Right cardiac atrium (tissue), 5 donors: Measurements from ENCODE around the gene MANSC4. TPM values are rescaled to one million over a fixed set of nuclear protein-coding genes. Genes with fewer than 3 reads are reported as not detected.
A peak's percentile ranks its signal among the peaks of the same experiment; 100 is the strongest.
"Not testable (repeated sequence)": the region's sequence is repeated elsewhere in the genome, so short reads cannot be mapped to it uniquely, and the experiment has no call there.

Source experiments
- ATAC-seq, 2 donors: fragments of 200-7000 bp; cut with Tn5 transposase; one replicate each; pipeline versions ENCODE4 v1.8.0 to v1.9.1; 2020; ENCODE audit warnings: moderate library complexity in 2 of 2, mild to moderate bottlenecking in 1 of 2
- DNase-seq, 3 donors: peaks; one replicate each; pipeline ENCODE4 v3.0.0-alpha.2; 2020
- H3K27ac ChIP-seq: one replicate; pipeline ENCODE4 v1.5.1; 2013; ENCODE audit warnings: mild to moderate bottlenecking, low read length, control low read depth, moderate library complexity
- H3K27me3 ChIP-seq: one replicate; pipeline ENCODE4 v1.6.1; 2013; ENCODE audit not compliant: control insufficient read depth, insufficient read depth
- H3K4me1 ChIP-seq: one replicate; pipeline ENCODE4 v1.6.1; 2013; ENCODE audit warnings: low read length; ENCODE audit not compliant: control insufficient read depth, insufficient read depth
- H3K4me3 ChIP-seq: one replicate; pipeline ENCODE4 v1.5.1; 2013; ENCODE audit warnings: low read length, control low read depth
- H3K9me3 ChIP-seq: one replicate; pipeline ENCODE4 v1.6.1; 2013; ENCODE audit warnings: low read length; ENCODE audit not compliant: control insufficient read depth
- WGBS: extraction: QIAGEN DNeasy Blood & Tissue Kit; methylation state at CpG from one replicate; pipeline ENCODE4 v1.1.7; 2013; 5-methylcytosine and 5-hydroxymethylcytosine counted together
- intact Hi-C, 4 donors: fragments of 100-400 bp; cut with DNase I; formaldehyde crosslinking; loops; one replicate each; pipeline versions ENCODE4 v1.11.0 to v1.14.0; 2022 to 2023
- polyA plus RNA-seq: library from polyadenylated mRNA; stranded (reverse); fragments of 200-250 nt; gene quantifications from one replicate; pipeline ENCODE4 v1.2.3, GENCODE V29; 2013
- total RNA-seq, 4 donors: library from RNA; stranded (reverse); fragmentation: NEBNext Ultra II Directional; extraction: Animal tissue kit (Norgen Biotek cat#: 25700); gene quantifications; one replicate each; pipeline ENCODE4 v1.2.1, GENCODE V29; 2021
- donor health status: healthy with polysubstance abuse.
- donor health status: DM: no; HTN: yes; CAD: no.
- donor health status: DM: no; HTN: no; CAD: no.
- donor health status: DM: no; HTN: yes; CAD: no; lungs with severe emphysema.
- donor health status: DM: yes; HTN: yes; CAD: no.

The MANSC4 gene
- total and polyA plus RNA-seq, 5 donors = not detected

DNA sequence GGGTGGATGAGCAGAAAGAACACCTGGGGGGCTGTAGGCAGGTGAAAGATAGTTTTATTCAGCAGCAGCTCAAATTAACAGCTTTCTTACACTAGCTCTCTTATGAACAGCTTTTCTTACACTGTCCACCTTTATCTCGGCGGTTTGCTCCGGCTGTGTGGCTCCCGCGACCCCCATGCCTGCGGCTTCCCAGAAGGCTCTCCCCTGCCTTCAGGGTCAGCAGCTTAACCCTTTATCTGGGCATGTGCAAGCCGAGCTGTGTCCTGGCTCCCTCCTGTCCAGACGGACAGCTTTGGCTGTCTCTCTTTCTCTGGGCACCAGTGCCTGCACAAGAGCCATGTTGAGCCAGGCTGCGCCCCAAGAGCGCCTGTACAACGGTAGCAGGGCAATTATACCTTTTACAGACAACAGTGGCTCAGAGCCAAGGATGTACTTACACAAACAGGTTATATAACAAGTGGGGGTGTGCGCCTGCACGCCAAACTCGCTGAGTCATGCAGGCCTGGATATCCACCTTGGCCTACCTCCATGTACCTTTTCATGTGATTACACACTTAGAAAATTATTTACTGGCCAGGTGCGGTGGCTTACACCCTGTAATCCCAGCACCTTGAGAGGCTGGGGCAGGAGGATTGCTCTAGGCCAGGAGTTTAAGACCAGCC, 28.5 kb downstream of the MANSC4 start:
- Histone ChIP-seq H3K27me3 (no peaks in the 10 kb centered on the region), H3K27ac (no peak overlapping the region), H3K4me3 (no peak overlapping the region), H3K4me1 (no peaks in the 10 kb centered on the region), H3K9me3 (no peaks in the 10 kb centered on the region)
- no peak for DNase-seq
- WGBS = 84% methylated on average over 15 of the region's 15 CpGs
- ATAC-seq = no peak
- intact Hi-C loops = no loop called here

- Histone ChIP-seq H3K4me1 (no peaks in the 10 kb centered on the region), H3K27ac (no peak overlapping the region), H3K4me3 (no peak overlapping the region), H3K27me3 (no peaks in the 10 kb centered on the region), H3K9me3 (no peaks in the 10 kb centered on the region)
- intact Hi-C loops = no loop called here
- ATAC-seq (peak in 1 of 2 donors; percentile 50), DNase-seq (no peak)
- WGBS = 89% methylated on average over 3 of the region's 3 CpGs
Measured at GRCh38 chr12:27747111-27747820, 32.8 kb downstream of the MANSC4 start.

DNA sequence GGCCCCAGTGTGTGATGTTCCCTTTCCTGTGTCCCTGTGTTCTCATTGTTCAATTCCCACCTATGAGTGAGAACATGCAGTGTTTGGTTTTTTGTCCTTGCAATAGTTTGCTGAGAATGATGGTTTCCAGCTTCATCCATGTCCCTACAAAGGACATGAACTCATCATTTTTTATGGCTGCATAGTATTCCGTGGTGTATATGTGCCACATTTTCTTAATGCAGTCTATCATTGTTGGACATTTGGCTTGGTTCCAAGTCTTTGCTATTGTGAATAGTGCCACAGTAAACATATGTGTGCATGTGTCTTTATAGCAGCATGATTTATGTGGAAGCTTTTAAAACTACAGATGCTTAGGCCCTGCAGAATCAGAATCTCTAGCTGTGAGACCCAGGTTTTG, 34.3 kb downstream of the MANSC4 start:
- H3K27me3 ChIP-seq, H3K4me1 ChIP-seq, DNase-seq, ATAC-seq, intact Hi-C loops, H3K27ac ChIP-seq, H3K4me3 ChIP-seq, H3K9me3 ChIP-seq: not testable (repeated sequence)
- WGBS = 86% methylated on average over 1 of the region's 1 CpG

DNA sequence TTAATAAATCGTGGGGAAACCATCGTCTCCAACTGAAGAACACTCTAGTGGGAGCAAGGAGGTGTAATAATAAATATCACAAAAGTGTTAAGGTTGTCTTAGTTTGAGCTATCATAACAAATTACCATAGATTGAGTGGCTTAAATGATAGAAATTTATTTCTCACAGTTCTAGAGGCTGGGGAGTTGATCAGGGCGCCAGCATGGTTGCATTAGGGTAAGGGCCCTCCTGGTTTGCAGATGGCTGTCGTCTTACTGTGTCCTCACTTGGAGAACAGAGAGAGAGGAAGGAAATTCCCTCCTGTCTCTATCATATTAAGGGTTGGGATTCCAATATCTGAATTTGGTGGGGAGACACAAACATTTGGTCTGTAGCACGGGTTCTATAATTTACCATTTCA, 36.4 kb downstream of the MANSC4 start:
- ATAC-seq = no peak
- no peaks in the 10 kb centered on the region for H3K4me1 ChIP-seq
- intact Hi-C loops = no loop called here
- DNase-seq = no peak
- H3K27ac ChIP-seq = no peak overlapping the region
- no peaks in the 10 kb centered on the region for H3K27me3 ChIP-seq
- no peaks in the 10 kb centered on the region for H3K9me3 ChIP-seq
- whole genome bisulfite sequencing = 97% methylated on average over 5 of the region's 5 CpGs
- H3K4me3 ChIP-seq = no peak overlapping the region

DNA sequence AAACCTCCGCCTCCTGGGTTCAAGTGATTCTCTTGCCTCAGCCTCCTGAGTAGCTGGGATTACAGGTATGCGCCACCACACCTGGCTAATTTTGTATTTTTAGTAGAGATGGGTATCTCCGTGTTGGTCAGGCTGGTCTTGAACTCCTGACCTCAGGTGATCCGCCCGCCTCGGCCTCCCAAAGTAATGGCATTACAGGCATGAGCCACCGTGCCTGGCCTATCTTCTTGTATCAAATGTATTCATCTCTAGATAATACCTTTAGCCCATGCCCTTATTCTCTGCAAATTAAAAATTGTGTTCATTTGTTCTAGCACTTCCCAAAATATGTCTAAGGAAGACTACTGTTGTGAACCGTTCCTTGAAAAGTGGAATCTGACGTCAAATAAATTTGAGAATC, 45.7 kb downstream of the MANSC4 start:
- not testable (repeated sequence) for H3K4me3 ChIP-seq
- 93% methylated on average over 9 of the region's 9 CpGs for WGBS

GRCh38 chr12:27733791-27734190, 46.2 kb downstream of the MANSC4 start:
- no peaks in the 10 kb centered on the region for H3K4me1 ChIP-seq
- H3K4me3 ChIP-seq = no peak overlapping the region
- no peaks in the 10 kb centered on the region for H3K27me3 ChIP-seq
- DNase-seq (no peak), ATAC-seq (no peak)
- no peak overlapping the region for H3K27ac ChIP-seq
- no peaks in the 10 kb centered on the region for H3K9me3 ChIP-seq
- WGBS = 94% methylated on average over 1 of the region's 1 CpG
- intact Hi-C loops = loop anchor here (5.0 to 10.0 kb wide), 6 partner anchors 81 to 211 kb away; no protein-coding TSS in a partner anchor

More for the DNA sequence above, 45.7 kb downstream of the MANSC4 start:
- not testable (repeated sequence) for DNase-seq, H3K9me3 ChIP-seq, H3K27ac ChIP-seq, H3K4me1 ChIP-seq, H3K27me3 ChIP-seq, ATAC-seq
- intact Hi-C loops = loop anchor here (5.0 to 10.0 kb wide), 6 partner anchors 80 to 210 kb away; no protein-coding TSS in a partner anchor

- H3K9me3 ChIP-seq = no peaks in the 10 kb centered on the region
- no peaks in the 10 kb centered on the region for H3K4me1 ChIP-seq
- DNase-seq (no peak), ATAC-seq (no peak)
- WGBS = 39% methylated on average over 3 of the region's 3 CpGs
- H3K4me3 ChIP-seq = no peak overlapping the region
- H3K27ac ChIP-seq = no peak overlapping the region
- intact Hi-C loops = loop anchor here (5.0 to 10.0 kb wide), 6 partner anchors 82 to 212 kb away; no protein-coding TSS in a partner anchor
- no peaks in the 10 kb centered on the region for H3K27me3 ChIP-seq
Measured at GRCh38 chr12:27733052-27733656, 46.9 kb downstream of the MANSC4 start.

GRCh38 chr12:27732281-27732680, 47.8 kb downstream of the MANSC4 start:
- intact Hi-C loops = loop anchor here (5.0 to 10.0 kb wide), 6 partner anchors 83 to 213 kb away; no protein-coding TSS in a partner anchor
- Histone ChIP-seq H3K4me3 (no peak overlapping the region), H3K9me3 (no peaks in the 10 kb centered on the region), H3K4me1 (no peaks in the 10 kb centered on the region), H3K27ac (no peak overlapping the region), H3K27me3 (no peaks in the 10 kb centered on the region)
- WGBS = 72% methylated on average over 2 of the region's 2 CpGs
- ATAC-seq (peak in 1 of 2 donors; percentile 36), DNase-seq (no peak)

DNA sequence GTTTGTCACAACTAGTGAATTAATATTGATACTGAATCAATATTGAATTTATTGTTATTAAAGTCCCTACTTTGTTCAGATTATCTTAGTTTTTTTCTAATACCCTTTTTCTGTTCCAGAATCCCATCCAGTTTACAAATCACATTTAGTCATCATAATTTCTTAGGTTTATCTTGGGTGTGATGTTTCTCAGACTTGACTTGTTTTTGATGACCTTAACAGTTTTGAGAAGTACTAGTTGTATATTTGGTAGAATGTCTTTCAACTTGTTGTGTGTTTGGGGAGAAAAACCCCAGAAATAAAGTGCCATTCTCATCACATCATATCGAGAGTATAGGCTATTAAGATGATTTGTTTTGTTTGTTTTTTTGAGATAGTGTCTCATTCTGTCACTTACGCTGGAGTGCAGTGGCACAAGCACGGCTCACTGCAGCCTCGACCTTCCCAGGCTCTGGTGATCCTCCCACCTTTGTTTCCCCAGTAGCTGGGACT, 49.9 kb downstream of the MANSC4 start:
- intact Hi-C loops = loop anchor here (5.0 to 10.0 kb wide), 6 partner anchors 85 to 215 kb away; no protein-coding TSS in a partner anchor
- H3K9me3 ChIP-seq = no peaks in the 10 kb centered on the region

GRCh38 chr12:27723212-27723611, 56.8 kb downstream of the MANSC4 start:
- 80% methylated on average over 1 of the region's 1 CpG for WGBS

More for the DNA sequence above, 49.9 kb downstream of the MANSC4 start:
- no peak for ATAC-seq
- Histone ChIP-seq H3K27ac (no peak overlapping the region), H3K4me1 (no peaks in the 10 kb centered on the region), H3K27me3 (no peaks in the 10 kb centered on the region), H3K4me3 (no peak overlapping the region)
- WGBS = 86% methylated on average over 4 of the region's 4 CpGs
- no peak for DNase-seq

More at GRCh38 chr12:27723212-27723611, 56.8 kb downstream of the MANSC4 start:
- no peaks in the 10 kb centered on the region for H3K9me3 ChIP-seq
- no peaks in the 10 kb centered on the region for H3K27me3 ChIP-seq
- H3K27ac ChIP-seq = no peak overlapping the region
- no peak overlapping the region for H3K4me3 ChIP-seq
- ATAC-seq (no peak), DNase-seq (no peak)
- intact Hi-C loops = no loop called here
- no peaks in the 10 kb centered on the region for H3K4me1 ChIP-seq
